Smooth muscle cell (in vitro differentiated cells): ENCODE data around the gene LITAF. TPM values are rescaled to one million over a fixed set of nuclear protein-coding genes. Genes with fewer than 3 reads are reported as not detected.

Source experiments
- DNase-seq: peaks from one replicate; lab custom pipeline; 2025; ENCODE audit not compliant: unreplicated experiment; lab: John Stamatoyannopoulos, UW
- H2AFZ ChIP-seq: fragments of 200-600 bp; sonication (generic); 2 replicates; pipeline ENCODE4 v1.6.0; 2016; ENCODE audit warnings: antibody characterized with exemption, low read depth, mild to moderate bottlenecking
- H3F3A ChIP-seq: fragments of 200-600 bp; sonication (generic); 2 replicates; pipeline ENCODE4 v1.6.0; 2017; ENCODE audit warnings: antibody characterized with exemption, low read depth
- H3K27ac ChIP-seq: fragments of 200-600 bp; sonication (generic); 2 replicates; pipeline ENCODE4 v1.5.1; 2016; ENCODE audit warnings: low read depth, mild to moderate bottlenecking
- H3K27me3 ChIP-seq: fragments of 200-600 bp; sonication (generic); 2 replicates; pipeline ENCODE4 v1.6.1; 2016; ENCODE audit warnings: low read depth, mild to moderate bottlenecking
- H3K36me3 ChIP-seq: fragments of 200-600 bp; sonication (generic); 2 replicates; pipeline ENCODE4 v1.5.1; 2016; ENCODE audit warnings: low read depth
- H3K4me1 ChIP-seq: fragments of 200-600 bp; sonication (generic); 2 replicates; pipeline ENCODE4 v1.5.1; 2016; ENCODE audit warnings: low read depth
- H3K4me2 ChIP-seq: fragments of 200-600 bp; sonication (generic); 2 replicates; pipeline ENCODE4 v1.6.0; 2016; ENCODE audit warnings: mild to moderate bottlenecking
- H3K4me3 ChIP-seq: fragments of 200-600 bp; sonication (generic); 2 replicates; pipeline ENCODE4 v1.5.1; 2016; ENCODE audit warnings: mild to moderate bottlenecking
- H3K79me2 ChIP-seq: fragments of 200-600 bp; sonication (generic); 2 replicates; pipeline ENCODE4 v1.6.0; 2016; ENCODE audit warnings: low read depth, mild to moderate bottlenecking
- H3K9ac ChIP-seq: fragments of 200-600 bp; sonication (generic); 2 replicates; pipeline ENCODE4 v1.6.0; 2016; ENCODE audit warnings: low read depth
- H3K9me3 ChIP-seq: fragments of 200-600 bp; sonication (generic); replicated peaks from 2 replicates; pipeline ENCODE4 v1.5.1; 2016; ENCODE audit warnings: low read depth
- H4K20me1 ChIP-seq: fragments of 200-600 bp; sonication (generic); 2 replicates; pipeline ENCODE4 v1.6.0; 2016; ENCODE audit warnings: low read depth
- WGBS: methylation state at CpG from one replicate; pipeline ENCODE4 v1.1.7; 2016; ENCODE audit warnings: low lambda C conversion rate; 5-methylcytosine and 5-hydroxymethylcytosine counted together
- polyA plus RNA-seq: library from polyadenylated mRNA; unstranded; fragments of >200 nt; fragmentation: Nextera tagmentation; extraction: Ambion mirVana; gene quantifications from 2 replicates; pipeline ENCODE4 v1.2.1, GENCODE V29; 2016
- total RNA-seq: library from RNA; depleted of rRNA; stranded (reverse); fragments of >200 nt; gene quantifications from 2 replicates; pipeline ENCODE4 v1.2.3, GENCODE V29; 2014
- TF ChIP-seq, protein P1 (sequence below): fragments of 200-600 bp; sonication (generic); IDR thresholded peaks from 2 replicates; pipeline ENCODE4 v1.5.1; 2017; ENCODE audit warnings: borderline replicate concordance, mild to moderate bottlenecking, antibody characterized with exemption; ENCODE audit not compliant: insufficient read depth, poor library complexity, severe bottlenecking

LITAF gene
- total and polyA plus RNA-seq, 2 experiments from 2014 or later: 40.4 to 72.6 TPM

DNA sequence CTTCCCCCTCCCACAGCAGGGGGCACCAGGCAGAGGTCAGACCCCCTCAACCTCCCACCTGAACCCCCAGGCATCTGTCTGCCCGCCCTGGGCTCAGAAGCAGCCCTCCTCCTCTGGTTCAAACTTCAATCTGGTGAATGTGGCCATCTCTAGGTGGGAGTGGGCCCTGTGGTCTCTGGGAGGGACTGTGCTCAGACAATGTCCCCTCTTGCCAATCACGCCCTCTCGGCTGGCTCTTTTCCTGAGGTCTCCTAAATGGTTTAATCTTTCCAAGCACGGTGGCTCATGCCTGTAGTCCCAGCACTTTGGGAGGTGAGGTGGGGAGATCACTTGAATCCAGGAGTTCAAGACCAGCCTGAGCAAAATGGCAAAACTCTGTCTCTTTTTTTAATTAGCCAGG, 15.2 kb downstream of the LITAF start:
- H3K27ac ChIP-seq: no peak overlapping the region
- peaks cover 97% of the 10 kb centered on the region for H4K20me1 ChIP-seq
- no peaks in the 10 kb centered on the region for H3K36me3 ChIP-seq

DNA sequence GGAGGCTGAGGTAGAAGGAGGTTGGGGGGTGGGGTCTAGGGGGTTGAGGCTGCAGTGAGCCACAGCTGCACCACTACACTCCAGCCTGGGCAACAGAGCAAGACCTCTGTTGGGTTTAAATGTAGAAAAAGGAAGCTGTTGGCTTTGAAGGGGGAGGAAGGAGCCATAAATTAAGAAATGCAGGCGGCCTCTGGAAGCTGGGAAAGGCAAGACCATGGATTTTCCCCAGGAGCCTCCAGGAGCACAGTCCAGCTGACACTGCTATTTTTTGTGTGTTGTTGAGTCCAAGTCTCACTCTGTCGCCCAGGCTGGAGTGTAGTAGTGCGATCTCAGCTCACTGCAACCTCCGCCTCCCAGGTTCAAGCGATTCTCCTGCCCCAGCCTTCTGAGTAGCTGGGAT, 15.9 kb downstream of the LITAF start:
- H3K9me3 ChIP-seq: no peaks in the 10 kb centered on the region
- no peak overlapping the region for H2AFZ ChIP-seq
- H3K27me3 ChIP-seq: no peaks in the 10 kb centered on the region
- no peak for DNase-seq
- H3K9ac ChIP-seq: no peak overlapping the region
- TF ChIP-seq, protein P1, sequence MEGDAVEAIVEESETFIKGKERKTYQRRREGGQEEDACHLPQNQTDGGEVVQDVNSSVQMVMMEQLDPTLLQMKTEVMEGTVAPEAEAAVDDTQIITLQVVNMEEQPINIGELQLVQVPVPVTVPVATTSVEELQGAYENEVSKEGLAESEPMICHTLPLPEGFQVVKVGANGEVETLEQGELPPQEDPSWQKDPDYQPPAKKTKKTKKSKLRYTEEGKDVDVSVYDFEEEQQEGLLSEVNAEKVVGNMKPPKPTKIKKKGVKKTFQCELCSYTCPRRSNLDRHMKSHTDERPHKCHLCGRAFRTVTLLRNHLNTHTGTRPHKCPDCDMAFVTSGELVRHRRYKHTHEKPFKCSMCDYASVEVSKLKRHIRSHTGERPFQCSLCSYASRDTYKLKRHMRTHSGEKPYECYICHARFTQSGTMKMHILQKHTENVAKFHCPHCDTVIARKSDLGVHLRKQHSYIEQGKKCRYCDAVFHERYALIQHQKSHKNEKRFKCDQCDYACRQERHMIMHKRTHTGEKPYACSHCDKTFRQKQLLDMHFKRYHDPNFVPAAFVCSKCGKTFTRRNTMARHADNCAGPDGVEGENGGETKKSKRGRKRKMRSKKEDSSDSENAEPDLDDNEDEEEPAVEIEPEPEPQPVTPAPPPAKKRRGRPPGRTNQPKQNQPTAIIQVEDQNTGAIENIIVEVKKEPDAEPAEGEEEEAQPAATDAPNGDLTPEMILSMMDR: no peak
- H3K27ac ChIP-seq: no peak overlapping the region
- H4K20me1 ChIP-seq: peaks cover 98% of the 10 kb centered on the region
- no peaks in the 10 kb centered on the region for H3K36me3 ChIP-seq
- peaks cover 86% of the 10 kb centered on the region for H3K79me2 ChIP-seq
- no peak overlapping the region for H3K4me2 ChIP-seq
- no peaks in the 10 kb centered on the region for H3F3A ChIP-seq
- H3K4me1 ChIP-seq: no peaks in the 10 kb centered on the region
- WGBS: 94% methylated on average over 5 of the region's 5 CpGs
- H3K4me3 ChIP-seq: no peak overlapping the region

More for the DNA sequence above, 15.2 kb downstream of the LITAF start:
- no peaks in the 10 kb centered on the region for H3F3A ChIP-seq
- H3K79me2 ChIP-seq: peaks cover 86% of the 10 kb centered on the region
- no peaks in the 10 kb centered on the region for H3K4me1 ChIP-seq
- no peak for DNase-seq
- H3K27me3 ChIP-seq: no peaks in the 10 kb centered on the region
- no peak overlapping the region for H3K4me3 ChIP-seq
- TF ChIP-seq, protein P1: no peak
- no peak overlapping the region for H3K4me2 ChIP-seq
- H3K9ac ChIP-seq: no peak overlapping the region
- H3K9me3 ChIP-seq: no peaks in the 10 kb centered on the region
- no peak overlapping the region for H2AFZ ChIP-seq
- 89% methylated on average over 4 of the region's 4 CpGs for WGBS

DNA sequence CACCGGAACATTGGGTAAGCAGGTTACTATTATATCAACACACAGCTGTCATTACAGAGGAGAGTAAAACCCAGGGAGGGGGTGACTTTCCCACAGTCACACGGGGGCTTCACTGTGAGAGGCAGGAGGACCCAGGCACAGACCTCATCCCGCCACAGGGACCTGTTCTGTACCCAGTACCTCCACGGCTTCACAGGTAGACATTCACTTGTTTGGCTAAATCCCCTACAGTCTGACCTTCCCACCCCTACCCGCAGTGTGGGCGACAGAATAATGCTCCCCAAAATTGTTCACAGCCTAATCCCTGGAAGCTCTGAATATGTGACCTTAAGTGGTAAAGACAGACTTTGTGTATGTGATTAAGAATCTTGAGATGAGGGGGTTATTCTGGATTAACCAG, 16.5 kb downstream of the LITAF start:
- Histone ChIP-seq H3K9me3 (no peaks in the 10 kb centered on the region), H2AFZ (no peak overlapping the region), H3K4me2 (no peak overlapping the region), H3K27me3 (no peaks in the 10 kb centered on the region), H3K36me3 (no peaks in the 10 kb centered on the region), H3K4me1 (no peaks in the 10 kb centered on the region), H3K27ac (no peak overlapping the region), H4K20me1 (peaks cover 96% of the 10 kb centered on the region), H3K79me2 (peaks cover 85% of the 10 kb centered on the region), H3K4me3 (no peak overlapping the region), H3K9ac (no peak overlapping the region), H3F3A (no peaks in the 10 kb centered on the region)
- DNase-seq: no peak
- TF ChIP-seq, protein P1: no peak
- 99% methylated on average over 6 of the region's 6 CpGs for WGBS

DNA sequence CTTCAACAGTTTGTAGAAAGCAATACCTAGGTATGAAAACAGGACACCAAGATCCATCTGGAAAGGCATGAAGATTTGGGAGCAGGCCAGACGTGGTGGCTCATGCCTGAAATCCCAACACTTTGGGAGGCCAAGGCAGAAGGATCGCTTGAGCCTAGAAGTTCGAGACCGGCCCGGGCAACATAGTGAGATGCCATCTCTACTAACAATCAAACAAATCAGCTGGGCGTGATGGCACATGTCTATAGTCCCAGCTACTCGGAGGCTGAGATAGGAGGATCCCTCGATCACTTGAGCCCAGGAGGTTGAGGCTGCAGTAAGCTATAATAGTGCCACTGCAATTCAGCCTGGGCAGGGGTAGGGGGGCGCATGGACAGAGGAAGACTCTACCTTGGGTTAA, 20.3 kb downstream of the LITAF start:
- Histone ChIP-seq H3K4me1 (peaks cover 9% of the 10 kb centered on the region), H3F3A (peaks cover 7% of the 10 kb centered on the region), H3K4me3 (no peak overlapping the region), H2AFZ (no peak overlapping the region), H3K9me3 (no peaks in the 10 kb centered on the region), H3K27ac (no peak overlapping the region), H4K20me1 (peaks cover 70% of the 10 kb centered on the region), H3K36me3 (no peaks in the 10 kb centered on the region), H3K4me2 (no peak overlapping the region), H3K9ac (no peak overlapping the region), H3K27me3 (no peaks in the 10 kb centered on the region), H3K79me2 (peaks cover 75% of the 10 kb centered on the region)
- no peak for DNase-seq
- WGBS: 98% methylated on average over 9 of the region's 9 CpGs
- TF ChIP-seq, protein P1: no peak
